HG03095 (cell line): Measurements from ENCODE around the gene NRAP.

Source experiments
- ATAC-seq: cut with Tn5 transposase; IDR thresholded peaks from one replicate; pipeline ENCODE4 v1.9.1; 2021; ENCODE audit warnings: moderate library complexity; ENCODE audit not compliant: unreplicated experiment

The NRAP gene

GRCh38 chr10:113643183-113643582 is 20.7 kb downstream of the NRAP start:
- ATAC-seq = no peak

- ATAC-seq = no peak
These were observed 22.1 kb downstream of the NRAP start for GRCh38 chr10:113641702-113642101.

DNA sequence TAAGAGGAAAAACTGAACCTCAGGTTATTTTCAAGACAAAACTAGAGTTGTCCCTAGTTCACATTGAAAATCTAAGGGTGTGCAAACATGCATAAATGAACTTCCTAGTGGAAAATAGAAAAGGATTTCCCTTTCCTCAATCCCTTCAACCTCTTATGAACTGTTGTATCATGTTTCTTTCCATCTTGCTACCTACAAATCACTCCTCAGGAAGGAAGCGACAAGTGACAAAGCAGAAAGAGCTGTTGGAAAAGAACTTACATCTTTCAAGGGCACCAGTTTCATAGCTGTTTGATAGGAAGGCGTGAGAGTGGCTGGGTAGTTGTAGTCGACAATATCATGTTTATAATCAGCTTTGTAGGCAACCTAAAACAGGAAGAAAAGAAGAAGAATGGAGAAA is 23.9 kb downstream of the NRAP start:
- ATAC-seq = no peak

- no peak for ATAC-seq
These were observed 32.0 kb downstream of the NRAP start for GRCh38 chr10:113631684-113632367.

- no peak for ATAC-seq
These were observed 32.8 kb downstream of the NRAP start for GRCh38 chr10:113630929-113631533.

GRCh38 chr10:113628607-113629153 is 35.2 kb downstream of the NRAP start:
- no peak for ATAC-seq

- ATAC-seq = no peak
These were observed 36.0 kb downstream of the NRAP start for GRCh38 chr10:113627836-113628235.

DNA sequence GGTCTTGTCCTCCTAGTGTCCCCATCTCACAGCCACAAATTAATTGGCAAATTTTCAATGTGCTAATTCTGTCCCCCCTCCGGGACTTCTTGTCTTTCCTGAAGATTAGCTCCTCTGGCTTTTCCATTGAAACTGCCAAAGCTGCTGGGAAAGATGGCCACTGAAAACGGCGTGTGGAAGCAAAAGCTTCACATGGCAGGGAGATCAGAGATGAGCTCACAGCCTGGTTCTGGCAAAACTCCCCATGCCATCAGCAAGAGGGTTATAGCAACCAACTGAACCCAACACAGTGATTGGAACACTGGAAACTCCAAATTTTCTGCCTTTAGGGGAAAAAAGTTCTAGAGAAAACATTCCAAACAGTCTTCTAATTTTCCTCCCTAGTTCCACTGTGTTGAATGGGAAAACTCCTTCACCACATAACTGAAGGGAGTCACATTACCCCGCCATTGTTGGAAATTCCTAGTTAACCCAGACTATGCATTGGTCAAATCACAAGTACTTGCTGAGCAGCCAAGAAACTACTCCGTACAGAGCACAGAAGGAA is 37.0 kb downstream of the NRAP start:
- no peak for ATAC-seq

- ATAC-seq = no peak
These were observed 38.2 kb downstream of the NRAP start for GRCh38 chr10:113625461-113626186.

DNA sequence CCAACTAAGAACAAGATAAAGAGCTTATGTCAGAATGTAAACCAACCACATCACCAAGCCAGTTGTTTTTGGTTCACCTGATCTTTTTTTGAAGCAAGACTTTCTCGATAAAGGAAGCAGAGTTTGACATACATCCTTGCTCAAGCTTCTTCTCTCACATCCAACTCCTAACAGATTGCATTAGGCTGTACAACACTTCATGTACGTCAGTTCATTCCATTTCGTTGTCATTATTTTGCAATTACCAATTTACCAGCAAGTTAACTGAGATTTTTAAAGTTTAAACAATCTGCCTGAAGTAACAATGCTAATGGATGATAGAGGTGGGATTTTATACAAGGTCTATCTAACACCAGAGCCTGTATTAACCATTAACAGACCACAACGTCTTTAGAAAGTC is 41.0 kb downstream of the NRAP start:
- ATAC-seq = no peak

GRCh38 chr10:113621799-113622198 is 42.0 kb downstream of the NRAP start:
- no peak for ATAC-seq

DNA sequence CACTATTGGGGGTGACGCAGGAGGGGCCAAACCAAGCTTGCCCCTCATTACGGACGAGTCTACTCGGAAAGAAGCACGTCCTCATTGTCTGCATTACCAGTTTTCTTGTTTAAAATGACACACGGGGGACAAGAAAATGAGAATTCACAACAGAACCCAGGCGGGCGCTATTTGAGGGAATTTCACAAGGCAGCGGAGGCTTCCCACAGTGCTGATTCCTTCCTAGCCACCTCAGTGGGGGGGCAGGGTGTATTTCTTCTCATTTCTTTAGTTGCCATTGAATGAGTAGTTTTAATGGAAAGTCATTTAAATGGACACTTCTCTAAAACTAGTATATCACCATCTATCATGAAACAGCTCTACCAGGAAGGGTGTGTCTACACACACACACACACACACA is 42.9 kb downstream of the NRAP start:
- ATAC-seq = no peak

GRCh38 chr10:113620511-113620910 is 43.3 kb downstream of the NRAP start:
- no peak for ATAC-seq

GRCh38 chr10:113619401-113619800 is 44.4 kb downstream of the NRAP start:
- ATAC-seq = no peak

DNA sequence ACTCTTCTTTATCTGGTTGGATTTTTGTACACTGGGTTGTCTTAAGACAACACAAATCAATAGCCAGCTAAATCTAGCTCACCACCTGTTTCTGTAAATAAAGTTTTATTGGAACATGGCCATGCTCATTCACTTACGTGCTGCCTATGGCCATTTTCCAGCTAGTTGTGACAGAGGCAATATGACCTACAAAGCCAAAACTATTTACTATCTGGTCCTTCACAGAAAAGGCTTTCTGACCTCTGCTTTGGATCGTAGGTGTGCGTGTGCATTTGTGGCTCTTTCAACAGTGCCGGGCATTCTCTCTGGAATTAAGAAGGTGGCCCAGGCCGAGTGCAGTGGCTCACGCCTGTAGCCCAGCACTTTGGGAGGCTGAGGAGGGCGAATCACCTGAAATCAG is 45.5 kb downstream of the NRAP start:
- no peak for ATAC-seq

DNA sequence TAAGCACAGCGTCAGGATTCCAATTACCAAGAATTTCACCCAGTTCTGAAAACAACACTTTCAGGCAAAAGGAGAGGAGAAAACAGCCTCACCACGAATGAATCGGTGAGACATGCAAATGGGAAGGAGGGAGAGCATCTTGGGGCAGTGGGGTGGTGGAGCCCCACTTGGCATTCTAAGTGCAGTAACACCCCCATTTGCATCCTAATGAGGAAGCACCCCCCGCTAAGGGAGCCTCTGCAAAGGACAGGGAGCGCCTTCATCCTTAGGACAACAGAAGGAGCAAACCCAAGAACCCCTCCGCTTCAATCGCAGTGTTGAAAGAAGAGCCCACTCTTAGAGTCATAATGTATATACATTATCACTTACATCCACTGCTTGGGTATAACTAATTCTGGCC is 46.8 kb downstream of the NRAP start:
- ATAC-seq = no peak

DNA sequence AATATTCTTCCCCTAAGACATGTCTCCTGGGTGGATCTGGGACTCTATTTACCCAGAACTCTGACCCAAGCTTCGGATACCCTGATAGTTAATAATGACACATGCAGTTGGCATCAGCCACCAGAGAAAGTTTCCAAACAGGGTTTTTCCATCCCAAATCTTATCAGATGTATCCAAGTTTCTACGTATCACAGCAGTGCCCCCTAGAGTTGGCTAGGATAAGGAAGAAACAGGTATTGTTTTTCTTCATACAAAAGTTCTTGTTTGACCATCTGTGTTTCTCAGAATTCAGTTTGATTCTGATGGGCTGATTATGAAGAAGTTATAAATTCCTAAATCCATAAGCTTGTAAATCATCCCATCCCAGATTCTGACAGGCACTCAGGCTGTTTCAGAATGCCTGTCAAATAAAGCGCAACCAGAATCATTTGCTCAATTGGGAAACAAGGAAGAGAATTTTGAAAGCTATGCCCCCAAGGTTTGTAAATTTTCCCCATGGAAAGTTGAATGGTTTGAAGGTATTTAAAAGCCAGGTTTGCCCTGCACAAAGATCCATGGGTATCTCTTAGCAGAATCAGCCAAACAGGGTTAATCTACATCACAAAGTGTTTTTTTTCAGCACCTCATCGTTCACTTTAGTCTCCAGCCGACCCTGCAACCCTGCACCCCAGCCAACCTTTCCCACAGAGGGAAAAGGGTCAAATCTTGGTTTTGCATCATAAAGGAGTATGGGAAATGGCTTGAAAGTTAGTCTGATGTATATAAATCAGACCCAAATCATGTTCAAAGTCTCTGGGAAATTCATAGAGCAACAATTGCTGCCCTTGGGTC is 47.4 kb downstream of the NRAP start:
- no peak for ATAC-seq

DNA sequence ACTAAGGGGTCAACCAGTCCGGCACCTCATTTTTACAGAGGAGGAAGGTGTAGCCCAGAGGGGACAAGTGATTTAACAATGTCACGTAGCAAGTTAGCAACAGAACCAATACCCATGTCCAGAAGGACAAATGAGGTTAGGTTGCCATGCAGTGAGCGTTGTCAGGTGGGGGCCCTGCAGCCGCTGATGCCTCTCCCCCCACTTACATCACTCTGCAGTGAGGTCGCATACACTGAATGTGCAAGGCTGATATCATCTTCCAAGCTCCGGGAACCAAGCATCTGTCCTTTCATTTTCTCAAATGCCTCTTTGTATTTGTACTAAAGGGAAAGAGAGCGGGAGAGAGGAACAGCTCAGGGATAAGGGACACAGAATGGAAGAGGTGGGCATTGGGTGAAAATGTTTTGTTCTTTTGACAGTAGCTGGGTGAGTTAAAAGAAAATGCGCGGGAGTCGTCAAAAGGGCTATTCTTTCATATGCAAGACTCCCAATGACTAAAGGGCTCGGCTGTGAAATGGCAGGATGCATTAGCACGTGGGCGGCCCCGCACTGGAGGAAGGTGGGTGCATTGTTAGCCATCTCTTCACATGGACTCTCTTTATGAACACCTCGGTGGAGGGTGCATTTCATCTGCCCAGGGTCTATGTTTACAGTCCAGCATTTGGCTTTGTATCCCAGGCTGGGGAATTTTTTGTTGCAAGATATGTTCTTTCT is 49.7 kb downstream of the NRAP start:
- no peak for ATAC-seq

DNA sequence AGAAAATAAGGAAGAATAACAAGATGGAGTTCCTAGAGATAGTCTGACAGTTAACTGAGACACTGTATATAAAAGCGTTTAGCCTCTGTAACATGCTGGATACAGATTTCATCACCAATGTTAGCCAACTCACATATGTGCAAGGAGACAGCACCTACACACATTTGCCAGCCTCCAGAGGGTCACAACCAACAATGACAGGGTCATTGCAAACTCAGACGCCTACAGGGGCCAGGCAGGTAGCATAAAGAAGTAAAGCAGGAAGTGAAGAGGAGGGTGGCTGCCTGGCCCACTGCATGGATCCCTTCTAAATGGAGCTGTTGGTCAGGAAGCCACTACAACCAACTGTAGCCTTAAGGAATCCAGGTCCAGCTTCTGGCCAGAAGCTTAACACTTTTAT is 50.4 kb downstream of the NRAP start:
- no peak for ATAC-seq

DNA sequence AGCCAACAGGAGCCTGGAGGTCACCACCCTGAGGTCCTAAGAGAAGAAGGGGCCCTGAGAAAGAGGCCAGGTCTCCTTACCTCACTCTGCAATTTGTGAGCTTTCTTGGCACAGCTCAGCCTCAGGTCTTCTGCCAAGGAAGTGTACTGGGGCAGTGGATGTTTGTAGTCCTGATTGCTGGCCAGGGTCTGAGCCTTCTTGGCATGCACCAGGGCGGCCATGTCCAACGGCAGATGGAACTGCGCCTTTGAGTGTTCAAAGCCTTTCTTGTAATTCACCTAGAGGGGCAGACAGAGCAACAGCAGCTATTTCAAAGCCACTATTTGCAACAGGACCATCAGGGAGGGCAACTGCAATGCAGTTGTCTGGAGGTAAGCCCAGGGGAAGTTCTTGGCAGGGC is 51.7 kb downstream of the NRAP start:
- no peak for ATAC-seq
